Measurements from ENCODE around the gene JMJD4.

- TF ChIP-seq CTCF (IDR thresholded peaks at IDR 0.05; ENCODE audit: control extremely low read depth in 1 of 3, insufficient read depth in 1 of 3, low read depth in 1 of 3, low read length in 3 of 3), result no peak
- no peak for TF ChIP-seq POLR2A (IDR thresholded peaks at IDR 0.05; ENCODE audit: control extremely low read depth in 1 of 2, low read depth in 2 of 2, low read length in 2 of 2)
- no peak for TF ChIP-seq YY1 (IDR thresholded peaks at IDR 0.05; ENCODE audit: low read depth, low read length)
- TF ChIP-seq SAP30 (IDR thresholded peaks at IDR 0.05; ENCODE audit: insufficient read depth, insufficient replicate concordance, low read length), result no peak
- no peak for TF ChIP-seq USF2 (IDR thresholded peaks at IDR 0.05; ENCODE audit: low read length)
- TF ChIP-seq CHD2 (IDR thresholded peaks at IDR 0.05; ENCODE audit: low read length), result no peak
- TF ChIP-seq RAD21 (IDR thresholded peaks at IDR 0.05 in 1 of 2, conservative IDR thresholded peaks at IDR 0.05 in 1 of 2; ENCODE audit: low read depth in 2 of 2, low read length in 2 of 2), result no peak
- TF ChIP-seq EZH2 (IDR thresholded peaks at IDR 0.05; ENCODE audit: low read depth, low read length, severe bottlenecking), result no peak
- no peak for TF ChIP-seq SIN3A (conservative IDR thresholded peaks at IDR 0.05 in 1 of 2, IDR thresholded peaks at IDR 0.05 in 1 of 2; ENCODE audit: low read depth in 1 of 2, low read length in 2 of 2)
- no peak for TF ChIP-seq EP300 (IDR thresholded peaks at IDR 0.05; ENCODE audit: borderline replicate concordance in 1 of 2, low read depth in 2 of 2, low read length in 2 of 2)
- TF ChIP-seq ATF2 (IDR thresholded peaks at IDR 0.05; ENCODE audit: low read length), result no peak
- TF ChIP-seq CHD7 (IDR thresholded peaks at IDR 0.05; ENCODE audit: insufficient replicate concordance, low read length), result no peak
- no peak for TF ChIP-seq CREB1 (IDR thresholded peaks at IDR 0.05)
Measured at GRCh38 chr1:227685807-227686206, 49.3 kb downstream of the JMJD4 start.

Measured in H1 (cell line).